ENCODE measurements around the gene RAB11FIP5.
"Not testable (repeated sequence)": the region's sequence is repeated elsewhere in the genome, so short reads cannot be mapped to it uniquely, and the experiment has no call there.

The RAB11FIP5 gene

GRCh38 chr2:73111073-73112025, 1.4 kb downstream of the RAB11FIP5 start:
- DNase-seq (ENCODE audit: low spot score), result peak; percentile 47

- DNase-seq (ENCODE audit: low spot score), result peak; percentile 66
Measured at GRCh38 chr2:73110168-73111072, 2.3 kb downstream of the RAB11FIP5 start.

- DNase-seq (ENCODE audit: low spot score), result no peak
Measured at GRCh38 chr2:73109431-73110167, 3.1 kb downstream of the RAB11FIP5 start.

- DNase-seq (ENCODE audit: low spot score), result peak; percentile 38
Measured at GRCh38 chr2:73107211-73107926, 5.4 kb downstream of the RAB11FIP5 start.

GRCh38 chr2:73106791-73107190, 6.0 kb downstream of the RAB11FIP5 start:
- no peak for DNase-seq (ENCODE audit: low spot score)

GRCh38 chr2:73105511-73105971, 7.2 kb downstream of the RAB11FIP5 start:
- no peak for DNase-seq (ENCODE audit: low spot score)

- no peak for DNase-seq (ENCODE audit: low spot score)
Measured at GRCh38 chr2:73104933-73105332, 7.8 kb downstream of the RAB11FIP5 start.

- no peak for DNase-seq (ENCODE audit: low spot score)
Measured at GRCh38 chr2:73103018-73103542, 9.7 kb downstream of the RAB11FIP5 start.

GRCh38 chr2:73101626-73102256, 11.0 kb downstream of the RAB11FIP5 start:
- no peak for DNase-seq (ENCODE audit: low spot score)

- no peak for DNase-seq (ENCODE audit: low spot score)
Measured at GRCh38 chr2:73100956-73101355, 11.8 kb downstream of the RAB11FIP5 start.

GRCh38 chr2:73099486-73099885, 13.3 kb downstream of the RAB11FIP5 start:
- DNase-seq (ENCODE audit: low spot score), result no peak

- no peak for DNase-seq (ENCODE audit: low spot score)
Measured at GRCh38 chr2:73095910-73096309, 16.8 kb downstream of the RAB11FIP5 start.

- not testable (repeated sequence) for DNase-seq (ENCODE audit: low spot score)
Measured at GRCh38 chr2:73093601-73094218, 19.0 kb downstream of the RAB11FIP5 start.

- no peak for DNase-seq (ENCODE audit: low spot score)
Measured at GRCh38 chr2:73092146-73092783, 20.5 kb downstream of the RAB11FIP5 start.

GRCh38 chr2:73091696-73092095, 21.1 kb downstream of the RAB11FIP5 start:
- no peak for DNase-seq (ENCODE audit: low spot score)

- DNase-seq (ENCODE audit: low spot score), result peak; percentile 52
Measured at GRCh38 chr2:73091164-73091563, 21.6 kb downstream of the RAB11FIP5 start.

- DNase-seq (ENCODE audit: low spot score), result peak; percentile 97
Measured at GRCh38 chr2:73089270-73090030, 23.3 kb downstream of the RAB11FIP5 start.

GRCh38 chr2:73088703-73089102, 24.0 kb downstream of the RAB11FIP5 start:
- no peak for DNase-seq (ENCODE audit: low spot score)

GRCh38 chr2:73088211-73088610, 24.5 kb downstream of the RAB11FIP5 start:
- no peak for DNase-seq (ENCODE audit: low spot score)
